Measurements from ENCODE around the gene CHST12.
A peak's percentile ranks its signal among the peaks of the same experiment; 100 is the strongest.

CHST12 gene

GRCh38 chr7:2437136-2437535 lies 33.7 kb downstream of the CHST12 start:
- TF ChIP-seq CTCF (IDR thresholded peaks at IDR 0.05) = no peak
- peak overlapping the region in 1 of 2 donors; percentile 26 for H3K27ac ChIP-seq
- peaks cover 28 to 53% (median 46%) of the 10 kb centered on the region in 3 donors for H3K36me3 ChIP-seq
- no peak overlapping the region for H3K4me3 ChIP-seq
- no peaks in the 10 kb centered on the region for H3K27me3 ChIP-seq
- no peak for DNase-seq
- H3K4me1 ChIP-seq = peaks cover 0 to 3% (median 0%) of the 10 kb centered on the region in 4 donors
- intact Hi-C loops (cut with DNase I; ENCODE audit: low total_unique reads) = no loop called here
- H3K9me3 ChIP-seq = no peaks in the 10 kb centered on the region

- no peak for DNase-seq
- H3K4me3 ChIP-seq = no peak overlapping the region
- H3K36me3 ChIP-seq = peaks cover 24 to 48% (median 41%) of the 10 kb centered on the region in 3 donors
- peak overlapping the region; percentile 26 to 37 for H3K27ac ChIP-seq
- H3K27me3 ChIP-seq = no peaks in the 10 kb centered on the region
- TF ChIP-seq CTCF (IDR thresholded peaks at IDR 0.05) = no peak
- intact Hi-C loops (cut with DNase I; ENCODE audit: low total_unique reads) = no loop called here
- no peaks in the 10 kb centered on the region for H3K9me3 ChIP-seq
- peaks cover 0 to 3% (median 0%) of the 10 kb centered on the region in 4 donors for H3K4me1 ChIP-seq
Observed at GRCh38 chr7:2437537-2438148, 34.2 kb downstream of the CHST12 start.

- Histone ChIP-seq H3K27ac (peak overlapping the region; percentile 26 to 37), H3K27me3 (no peaks in the 10 kb centered on the region), H3K4me1 (peaks cover 0 to 3% (median 0%) of the 10 kb centered on the region in 4 donors), H3K9me3 (no peaks in the 10 kb centered on the region), H3K4me3 (no peak overlapping the region), H3K36me3 (peaks cover 19 to 43% (median 36%) of the 10 kb centered on the region in 3 donors)
- TF ChIP-seq CTCF (IDR thresholded peaks at IDR 0.05) = no peak
- peak; percentile 62 to 75 for DNase-seq
- intact Hi-C loops (cut with DNase I; ENCODE audit: low total_unique reads) = no loop called here
Observed at GRCh38 chr7:2438186-2438585, 34.8 kb downstream of the CHST12 start.

GRCh38 chr7:2438775-2439174 lies 35.4 kb downstream of the CHST12 start:
- Histone ChIP-seq H3K27me3 (no peaks in the 10 kb centered on the region), H3K36me3 (peaks cover 13 to 37% (median 30%) of the 10 kb centered on the region in 3 donors), H3K4me1 (peaks cover 0 to 3% (median 0%) of the 10 kb centered on the region in 4 donors), H3K4me3 (no peak overlapping the region), H3K27ac (peak overlapping the region in 1 of 2 donors; percentile 10), H3K9me3 (no peaks in the 10 kb centered on the region)
- no peak for TF ChIP-seq CTCF (IDR thresholded peaks at IDR 0.05)
- DNase-seq = no peak
- intact Hi-C loops (cut with DNase I; ENCODE audit: low total_unique reads) = no loop called here

GRCh38 chr7:2440608-2441245 lies 37.3 kb downstream of the CHST12 start:
- intact Hi-C loops (cut with DNase I; ENCODE audit: low total_unique reads) = no loop called here
- TF ChIP-seq CTCF (IDR thresholded peaks at IDR 0.05) = no peak
- H3K9me3 ChIP-seq = no peaks in the 10 kb centered on the region
- no peak overlapping the region for H3K27ac ChIP-seq
- peaks cover 0 to 20% (median 12%) of the 10 kb centered on the region in 4 donors for H3K4me1 ChIP-seq
- H3K27me3 ChIP-seq = no peaks in the 10 kb centered on the region
- H3K36me3 ChIP-seq = peaks cover 5 to 19% (median 15%) of the 10 kb centered on the region in 3 donors
- H3K4me3 ChIP-seq = no peak overlapping the region
- DNase-seq = no peak

All from tibial artery (tissue), 4 donors.